Gastroesophageal sphincter (tissue), 4 donors: ENCODE results near the gene PEX1. TPM values are rescaled to one million over a fixed set of nuclear protein-coding genes. Genes with fewer than 3 reads are reported as not detected.
A peak's percentile ranks its signal among the peaks of the same experiment; 100 is the strongest.
"Not testable (repeated sequence)": the region's sequence is repeated elsewhere in the genome, so short reads cannot be mapped to it uniquely, and the experiment has no call there.

Experiments used
- ATAC-seq: fragments of 150-250 bp; one replicate; pipeline ENCODE4 v1.9.1; 2016; ENCODE audit warnings: mild to moderate bottlenecking, moderate library complexity
- H3K27ac ChIP-seq, 4 donors: fragments of 200-600 bp; sonication (generic) in 3 of 4; 1 replicate in 3 of 4; 2 replicates in 1 of 4; pipeline ENCODE4 v1.5.1; 2016 to 2019
- H3K27me3 ChIP-seq: fragments of 200-600 bp; sonication (generic); one replicate; pipeline ENCODE4 v1.5.1; 2019
- H3K36me3 ChIP-seq, 2 donors: fragments of 200-600 bp; sonication (generic); one replicate each; pipeline ENCODE4 v1.5.1; 2019; ENCODE audit warnings: control low read depth in 1 of 2
- H3K4me1 ChIP-seq, 3 donors: fragments of 200-600 bp; sonication (generic); 1 replicate in 2 of 3; 2 replicates in 1 of 3; pipeline ENCODE4 v1.5.1; 2016 to 2019; ENCODE audit warnings: control low read depth in 2 of 3
- H3K4me3 ChIP-seq, 2 donors: fragments of 200-600 bp; sonication (generic); one replicate each; pipeline ENCODE4 v1.5.1; 2019; ENCODE audit warnings: mild to moderate bottlenecking in 1 of 2, moderate library complexity in 1 of 2
- H3K9me3 ChIP-seq, 3 donors: fragments of 200-600 bp; sonication (generic); one replicate each; pipeline ENCODE4 v1.5.1; 2017 to 2019; ENCODE audit warnings: control low read depth in 2 of 3
- EP300 ChIP-seq: sonication (generic); formaldehyde crosslinking; IDR thresholded peaks from one replicate; pipeline ENCODE4 v1.6.1; 2017; ENCODE audit warnings: antibody characterized with exemption, mild to moderate bottlenecking
- POLR2A ChIP-seq, 2 donors: fragments of 450-650 bp; IDR thresholded peaks; one replicate each; pipeline ENCODE4 v1.6.1; 2017; ENCODE audit warnings: antibody characterized with exemption in 2 of 2, mild to moderate bottlenecking in 2 of 2, moderate library complexity in 1 of 2
- POLR2AphosphoS5 ChIP-seq: sonication (generic); formaldehyde crosslinking; IDR thresholded peaks from one replicate; pipeline ENCODE4 v1.6.1; 2017; ENCODE audit warnings: antibody characterized with exemption
- WGBS, 2 donors: methylation state at CpG; one replicate each; pipeline ENCODE4 v1.1.5; 2018; ENCODE audit warnings: low coverage in 1 of 2; 5-methylcytosine and 5-hydroxymethylcytosine counted together
- total RNA-seq, 4 donors: library from RNA; depleted of rRNA; stranded (reverse); fragments of >200 nt; gene quantifications; one replicate each; pipeline ENCODE4 v1.1.0, GENCODE V29; 2016
- TF ChIP-seq, protein P1 (sequence below), 4 experiments: fragments of 200-600 bp in 2 of 4; fragments of 450-650 bp in 2 of 4; sonication (generic) in 1 of 4; IDR thresholded peaks; one replicate each; pipeline ENCODE4 v1.5.1; 2017 to 2019; ENCODE audit warnings: antibody characterized with exemption in 4 of 4, mild to moderate bottlenecking in 2 of 4, moderate library complexity in 2 of 4

PEX1 gene
- total RNA-seq, 4 donors from 2014 or later = 12.7 to 46.4 (median 18.2) TPM

GRCh38 chr7:92447345-92448204, 80.7 kb downstream of the PEX1 start, which contains the start of gene GATAD1:
Gene GATAD1, plus strand, starts transcription at chr7:92447482. Its CDS starts 248 bp downstream, at chr7:92447730.
- H3K27ac ChIP-seq = peak within 1 kb of the TSS; percentile 93 to 98 (median 96)
- peaks cover 0 to 17% (median 5%) of the 10 kb centered on the region in 3 donors for H3K4me1 ChIP-seq
- no peaks in the 10 kb centered on the region for H3K9me3 ChIP-seq
- H3K4me3 ChIP-seq = peak within 1 kb of the TSS; percentile 97 to 99
- peak; percentile 98 for ATAC-seq
- TF ChIP-seq POLR2AphosphoS5 (peak; percentile 76), POLR2A (IDR thresholded peaks at IDR 0.05) (peak; percentile 67 to 70), EP300 (no peak)
- TF ChIP-seq, protein P1, sequence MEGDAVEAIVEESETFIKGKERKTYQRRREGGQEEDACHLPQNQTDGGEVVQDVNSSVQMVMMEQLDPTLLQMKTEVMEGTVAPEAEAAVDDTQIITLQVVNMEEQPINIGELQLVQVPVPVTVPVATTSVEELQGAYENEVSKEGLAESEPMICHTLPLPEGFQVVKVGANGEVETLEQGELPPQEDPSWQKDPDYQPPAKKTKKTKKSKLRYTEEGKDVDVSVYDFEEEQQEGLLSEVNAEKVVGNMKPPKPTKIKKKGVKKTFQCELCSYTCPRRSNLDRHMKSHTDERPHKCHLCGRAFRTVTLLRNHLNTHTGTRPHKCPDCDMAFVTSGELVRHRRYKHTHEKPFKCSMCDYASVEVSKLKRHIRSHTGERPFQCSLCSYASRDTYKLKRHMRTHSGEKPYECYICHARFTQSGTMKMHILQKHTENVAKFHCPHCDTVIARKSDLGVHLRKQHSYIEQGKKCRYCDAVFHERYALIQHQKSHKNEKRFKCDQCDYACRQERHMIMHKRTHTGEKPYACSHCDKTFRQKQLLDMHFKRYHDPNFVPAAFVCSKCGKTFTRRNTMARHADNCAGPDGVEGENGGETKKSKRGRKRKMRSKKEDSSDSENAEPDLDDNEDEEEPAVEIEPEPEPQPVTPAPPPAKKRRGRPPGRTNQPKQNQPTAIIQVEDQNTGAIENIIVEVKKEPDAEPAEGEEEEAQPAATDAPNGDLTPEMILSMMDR (IDR thresholded peaks at IDR 0.05) = peak; percentile 93 to 96 (median 95)
- H3K36me3 ChIP-seq = peaks cover 0 to 30% of the 10 kb centered on the region in 2 donors
- 0% methylated on average over 3 of the region's 87 CpGs; no CpG with 5 or more reads in 1 of the 2 donors for WGBS, 2 donors
- H3K27me3 ChIP-seq = no peaks in the 10 kb centered on the region

DNA sequence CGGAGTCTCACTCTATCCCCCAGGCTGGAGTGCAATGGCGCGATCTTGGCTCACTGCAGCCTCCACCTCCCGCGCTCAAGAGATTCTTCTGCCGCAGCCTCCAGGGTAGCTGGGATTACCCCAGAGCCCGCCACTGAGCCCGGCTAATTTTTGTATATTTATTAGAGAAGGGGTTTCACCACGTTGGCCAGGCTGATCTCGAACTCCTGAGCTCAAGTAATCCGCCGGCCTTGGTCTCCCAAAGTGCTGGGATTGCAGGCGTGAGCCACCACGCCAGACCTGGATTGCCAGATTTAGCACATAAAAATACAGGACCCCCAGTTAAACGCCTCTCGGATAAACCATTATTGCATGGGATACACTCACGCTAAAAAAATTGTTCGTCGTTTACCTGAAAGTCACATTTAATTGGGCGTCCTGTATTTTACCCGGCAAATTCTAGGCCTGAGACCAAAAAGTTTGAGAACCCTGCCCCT, 81.4 kb downstream of the PEX1 start:
- 53% methylated on average over 16 of the region's 21 CpGs; no CpG with 5 or more reads in 1 of the 2 donors for WGBS, 2 donors
- H3K36me3 ChIP-seq = peaks cover 0 to 23% of the 10 kb centered on the region in 2 donors
- no peaks in the 10 kb centered on the region for H3K9me3 ChIP-seq
- H3K4me1 ChIP-seq = peaks cover 0 to 17% (median 5%) of the 10 kb centered on the region in 3 donors
- peak overlapping the region; percentile 97 to 99 for H3K4me3 ChIP-seq
- H3K27me3 ChIP-seq = no peaks in the 10 kb centered on the region
- TF ChIP-seq, protein P1 (IDR thresholded peaks at IDR 0.05) = no peak
- TF ChIP-seq POLR2A (IDR thresholded peaks at IDR 0.05) (no peak), EP300 (no peak), POLR2AphosphoS5 (no peak)
- peak overlapping the region in 3 of 4 donors; percentile 93 to 98 (median 97) for H3K27ac ChIP-seq
- ATAC-seq = no peak

DNA sequence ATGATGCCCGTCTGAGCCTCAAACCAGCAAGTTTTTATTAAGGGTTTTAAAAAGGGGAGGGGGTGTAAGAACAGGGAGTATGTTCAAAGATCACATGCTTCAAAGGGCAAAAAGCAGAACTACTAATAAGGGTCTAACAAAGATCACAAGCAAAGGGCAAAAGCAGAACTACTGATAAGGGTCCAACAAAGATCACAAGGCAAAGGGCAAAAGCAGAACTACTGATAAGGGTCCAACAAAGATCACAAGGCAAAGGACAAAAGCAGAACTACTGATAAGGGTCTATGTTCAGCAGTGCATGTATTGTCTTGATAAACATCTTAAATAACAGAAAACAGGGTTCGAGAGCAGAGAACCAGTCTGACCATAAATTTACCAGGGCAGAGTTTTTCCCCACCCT, 85.6 kb downstream of the PEX1 start:
- not testable (repeated sequence) for H3K27ac ChIP-seq, H3K9me3 ChIP-seq, ATAC-seq, H3K36me3 ChIP-seq, H3K27me3 ChIP-seq, H3K4me3 ChIP-seq, H3K4me1 ChIP-seq
- 80 to 92% methylated on average over 1 to 2 of the region's 2 CpGs for WGBS, 2 donors

DNA sequence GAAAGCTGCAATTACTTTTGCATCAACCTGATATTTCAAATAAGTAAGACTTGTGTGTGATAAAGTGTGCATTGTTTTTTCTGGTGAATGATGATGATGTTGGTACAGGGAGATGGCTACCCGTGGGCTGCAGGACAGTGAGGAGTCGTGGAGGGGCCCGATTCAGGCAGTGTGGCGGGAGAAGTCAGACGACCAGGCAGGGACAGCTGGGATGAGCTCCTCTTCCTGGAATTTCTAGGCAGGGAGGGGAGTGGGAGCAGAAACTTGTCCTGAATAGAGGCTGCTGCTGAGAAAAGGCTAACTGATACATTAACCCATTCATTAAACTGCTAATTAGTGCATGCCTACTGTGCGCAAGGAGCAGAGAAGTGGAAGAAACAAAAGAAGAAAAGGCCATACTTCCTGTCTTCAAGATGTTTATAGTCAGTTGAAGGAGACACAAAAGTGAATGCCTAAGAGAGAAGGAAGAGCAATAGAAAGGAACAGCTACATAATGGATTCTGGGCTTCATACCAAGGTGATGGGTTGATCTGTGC, 90.3 kb downstream of the PEX1 start:
- no peaks in the 10 kb centered on the region for H3K4me1 ChIP-seq
- H3K4me3 ChIP-seq = no peak overlapping the region
- TF ChIP-seq POLR2AphosphoS5 (no peak), EP300 (no peak), POLR2A (IDR thresholded peaks at IDR 0.05) (no peak)
- TF ChIP-seq, protein P1 (IDR thresholded peaks at IDR 0.05) = no peak
- H3K27me3 ChIP-seq = no peaks in the 10 kb centered on the region
- no peak overlapping the region for H3K27ac ChIP-seq
- WGBS, 2 donors = 74 to 79% methylated on average over 6 of the region's 6 CpGs
- no peaks in the 10 kb centered on the region for H3K36me3 ChIP-seq
- ATAC-seq = no peak
- no peaks in the 10 kb centered on the region for H3K9me3 ChIP-seq

Other genes with a start within 250 kb of the PEX1 start
- gene GATAD1, start 81.0 kb downstream of the PEX1 start, total RNA-seq = 10 to 100 TPM; 25.5 to 57.7 (median 32.2) TPM
- not detected for gene ERVW-1, start 50.6 kb downstream of the PEX1 start, total RNA-seq
- 10 to 100 TPM in 2 of 4 donors, 1 to 10 TPM in 2; 6.6 to 19.6 (median 10.8) TPM for gene RBM48, start 275 bp upstream of the PEX1 start, total RNA-seq
- 10 to 100 TPM; 16.4 to 27.9 (median 26.9) TPM for gene FAM133B, start 61.9 kb upstream of the PEX1 start, total RNA-seq